Ishikawa (cell line): ENCODE results near the gene NTM.

ENCODE experiments used
- CREB1 ChIP-seq: IDR thresholded peaks from 2 replicates; pipeline ENCODE4 v1.6.1; 2012; ENCODE audit warnings: low read depth
- EGR1 ChIP-seq: IDR thresholded peaks from 2 replicates; pipeline ENCODE4 v1.6.1; 2012
- MAX ChIP-seq: IDR thresholded peaks from 2 replicates; pipeline ENCODE4 v1.6.1; 2012
- NFIC ChIP-seq: IDR thresholded peaks from 2 replicates; pipeline ENCODE4 v1.6.1; 2012
- RAD21 ChIP-seq: IDR thresholded peaks from 2 replicates; pipeline ENCODE4 v1.6.1; 2012; ENCODE audit warnings: low read depth
- YY1 ChIP-seq: IDR thresholded peaks from 2 replicates; pipeline ENCODE4 v1.6.1; 2012; ENCODE audit warnings: low read depth
- TF ChIP-seq, protein P1 (sequence below): IDR thresholded peaks from 2 replicates; pipeline ENCODE4 v1.6.1; 2012; ENCODE audit warnings: low read depth, mild to moderate bottlenecking

GRCh38 chr11:131924457-131925201 is 554.2 kb downstream of the NTM start:
- TF ChIP-seq, protein P1, sequence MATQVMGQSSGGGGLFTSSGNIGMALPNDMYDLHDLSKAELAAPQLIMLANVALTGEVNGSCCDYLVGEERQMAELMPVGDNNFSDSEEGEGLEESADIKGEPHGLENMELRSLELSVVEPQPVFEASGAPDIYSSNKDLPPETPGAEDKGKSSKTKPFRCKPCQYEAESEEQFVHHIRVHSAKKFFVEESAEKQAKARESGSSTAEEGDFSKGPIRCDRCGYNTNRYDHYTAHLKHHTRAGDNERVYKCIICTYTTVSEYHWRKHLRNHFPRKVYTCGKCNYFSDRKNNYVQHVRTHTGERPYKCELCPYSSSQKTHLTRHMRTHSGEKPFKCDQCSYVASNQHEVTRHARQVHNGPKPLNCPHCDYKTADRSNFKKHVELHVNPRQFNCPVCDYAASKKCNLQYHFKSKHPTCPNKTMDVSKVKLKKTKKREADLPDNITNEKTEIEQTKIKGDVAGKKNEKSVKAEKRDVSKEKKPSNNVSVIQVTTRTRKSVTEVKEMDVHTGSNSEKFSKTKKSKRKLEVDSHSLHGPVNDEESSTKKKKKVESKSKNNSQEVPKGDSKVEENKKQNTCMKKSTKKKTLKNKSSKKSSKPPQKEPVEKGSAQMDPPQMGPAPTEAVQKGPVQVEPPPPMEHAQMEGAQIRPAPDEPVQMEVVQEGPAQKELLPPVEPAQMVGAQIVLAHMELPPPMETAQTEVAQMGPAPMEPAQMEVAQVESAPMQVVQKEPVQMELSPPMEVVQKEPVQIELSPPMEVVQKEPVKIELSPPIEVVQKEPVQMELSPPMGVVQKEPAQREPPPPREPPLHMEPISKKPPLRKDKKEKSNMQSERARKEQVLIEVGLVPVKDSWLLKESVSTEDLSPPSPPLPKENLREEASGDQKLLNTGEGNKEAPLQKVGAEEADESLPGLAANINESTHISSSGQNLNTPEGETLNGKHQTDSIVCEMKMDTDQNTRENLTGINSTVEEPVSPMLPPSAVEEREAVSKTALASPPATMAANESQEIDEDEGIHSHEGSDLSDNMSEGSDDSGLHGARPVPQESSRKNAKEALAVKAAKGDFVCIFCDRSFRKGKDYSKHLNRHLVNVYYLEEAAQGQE: no peak
- TF ChIP-seq EGR1 (no peak), MAX (no peak), NFIC (no peak), RAD21 (no peak), YY1 (no peak), CREB1 (no peak)
